Peyer's patch (tissue), 4 donors: ENCODE data around the gene TMEM51. TPM values are rescaled to one million over a fixed set of nuclear protein-coding genes. Genes with fewer than 3 reads are reported as not detected.

Experiments used
- DNase-seq, 3 donors: peaks; one replicate each; pipeline ENCODE4 v3.0.0-alpha.2; 2017 to 2019
- H3K27ac ChIP-seq, 4 donors: fragments of 200-600 bp; sonication (generic); one replicate each; pipeline ENCODE4 v1.5.1; 2016 to 2019
- H3K27me3 ChIP-seq, 2 donors: fragments of 200-600 bp; sonication (generic); one replicate each; pipeline ENCODE4 v1.5.1; 2019
- H3K36me3 ChIP-seq, 3 donors: fragments of 200-600 bp; sonication (generic); one replicate each; pipeline ENCODE4 v1.5.1; 2016 to 2019
- H3K4me1 ChIP-seq, 4 donors: fragments of 200-600 bp; sonication (generic); one replicate each; pipeline ENCODE4 v1.5.1; 2016 to 2019
- H3K4me3 ChIP-seq, 4 donors: fragments of 200-600 bp; sonication (generic); 1 replicate in 3 of 4; 2 replicates in 1 of 4; pipeline ENCODE4 v1.5.1; 2016 to 2019; ENCODE audit warnings: mild to moderate bottlenecking in 1 of 4
- H3K9me3 ChIP-seq, 4 donors: fragments of 200-600 bp; sonication (generic); one replicate each; pipeline ENCODE4 v1.5.1; 2016 to 2019; ENCODE audit warnings: mild to moderate bottlenecking in 1 of 4
- POLR2A ChIP-seq, 2 donors: fragments of 450-650 bp; IDR thresholded peaks; one replicate each; pipeline ENCODE4 v1.5.1; 2017; ENCODE audit warnings: antibody characterized with exemption in 2 of 2, mild to moderate bottlenecking in 2 of 2, moderate library complexity in 2 of 2
- total RNA-seq, 4 donors: library from RNA; depleted of rRNA; stranded (reverse); fragments of >200 nt; gene quantifications; one replicate each; pipeline ENCODE4 v1.1.0, GENCODE V29; 2016
- TF ChIP-seq, protein P1 (sequence below), 6 experiments: fragments of 450-650 bp in 4 of 6; fragments of 200-600 bp in 2 of 6; sonication (generic) in 1 of 6; IDR thresholded peaks; one replicate each; pipeline ENCODE4 v1.5.1; 2017 to 2019; ENCODE audit warnings: antibody characterized with exemption in 6 of 6, mild to moderate bottlenecking in 3 of 6, moderate library complexity in 1 of 6

Gene TMEM51
- total RNA-seq, 4 donors from 2014 or later = 3.3 to 31.0 (median 20.6) TPM

DNA sequence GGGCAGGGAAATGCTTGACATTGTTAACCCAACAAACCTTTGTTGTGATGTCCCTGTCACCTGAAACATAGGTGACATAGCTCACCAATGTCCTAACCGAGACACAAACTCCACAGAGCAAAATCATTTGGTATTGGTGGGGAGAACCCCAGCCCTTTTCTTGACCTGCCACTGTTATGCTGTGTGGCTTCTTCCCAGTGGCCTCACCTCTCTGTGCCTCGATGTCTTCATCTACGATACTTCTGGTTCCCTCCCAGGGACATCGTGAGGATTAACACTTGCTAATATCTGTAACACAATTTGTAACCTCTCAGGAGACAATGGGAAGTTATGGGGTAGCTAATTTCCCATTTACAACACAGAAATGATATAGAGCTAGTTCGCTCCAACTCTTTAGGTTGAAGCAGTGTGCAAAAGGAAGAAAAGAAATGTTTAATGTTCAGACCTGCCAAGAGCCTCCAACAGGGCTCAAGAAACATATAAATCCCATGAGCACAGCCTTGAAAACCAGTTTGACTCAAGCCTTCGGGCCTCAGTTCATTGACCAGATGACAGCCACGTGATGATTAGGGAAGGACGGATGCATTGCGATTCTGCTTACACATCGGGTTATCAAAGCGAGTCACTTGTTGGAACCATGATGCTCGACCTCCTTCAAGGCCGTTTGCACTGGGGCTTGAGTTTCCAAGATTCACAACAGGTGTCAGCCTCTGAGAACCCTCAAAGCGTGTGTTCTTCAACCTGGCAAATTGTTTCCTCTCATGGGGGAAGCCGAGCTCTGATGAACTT is 37.8 kb upstream of the TMEM51 start:
- DNase-seq = no peak
- no peaks in the 10 kb centered on the region for H3K4me1 ChIP-seq
- H3K9me3 ChIP-seq = no peaks in the 10 kb centered on the region

DNA sequence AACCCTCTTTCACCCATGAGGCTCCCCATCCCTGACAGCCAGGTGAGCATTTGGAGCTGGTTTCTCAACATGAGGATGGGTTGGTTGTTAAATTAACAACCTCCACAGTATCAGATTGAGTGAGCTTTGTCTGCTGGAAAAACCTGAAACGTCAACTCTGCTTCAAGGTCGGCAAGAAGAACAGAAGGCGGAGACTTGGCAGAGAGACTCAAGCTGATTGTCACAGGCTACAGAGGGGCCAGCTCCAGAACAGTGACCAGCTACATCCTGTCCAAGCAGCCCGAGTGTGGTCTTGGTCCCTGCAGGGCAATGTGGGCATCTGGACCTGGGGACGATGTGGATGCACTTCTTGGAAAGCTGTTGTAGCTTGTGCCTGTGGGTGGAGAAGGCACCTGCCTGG is 36.6 kb upstream of the TMEM51 start:
- H3K27ac ChIP-seq = no peak overlapping the region
- DNase-seq = no peak

More for the DNA sequence above, 37.8 kb upstream of the TMEM51 start:
- Histone ChIP-seq H3K36me3 (no peaks in the 10 kb centered on the region), H3K27ac (no peak overlapping the region), H3K4me3 (no peak overlapping the region), H3K27me3 (no peaks in the 10 kb centered on the region)
- TF ChIP-seq POLR2A (IDR thresholded peaks at IDR 0.05) = no peak
- TF ChIP-seq, protein P1, sequence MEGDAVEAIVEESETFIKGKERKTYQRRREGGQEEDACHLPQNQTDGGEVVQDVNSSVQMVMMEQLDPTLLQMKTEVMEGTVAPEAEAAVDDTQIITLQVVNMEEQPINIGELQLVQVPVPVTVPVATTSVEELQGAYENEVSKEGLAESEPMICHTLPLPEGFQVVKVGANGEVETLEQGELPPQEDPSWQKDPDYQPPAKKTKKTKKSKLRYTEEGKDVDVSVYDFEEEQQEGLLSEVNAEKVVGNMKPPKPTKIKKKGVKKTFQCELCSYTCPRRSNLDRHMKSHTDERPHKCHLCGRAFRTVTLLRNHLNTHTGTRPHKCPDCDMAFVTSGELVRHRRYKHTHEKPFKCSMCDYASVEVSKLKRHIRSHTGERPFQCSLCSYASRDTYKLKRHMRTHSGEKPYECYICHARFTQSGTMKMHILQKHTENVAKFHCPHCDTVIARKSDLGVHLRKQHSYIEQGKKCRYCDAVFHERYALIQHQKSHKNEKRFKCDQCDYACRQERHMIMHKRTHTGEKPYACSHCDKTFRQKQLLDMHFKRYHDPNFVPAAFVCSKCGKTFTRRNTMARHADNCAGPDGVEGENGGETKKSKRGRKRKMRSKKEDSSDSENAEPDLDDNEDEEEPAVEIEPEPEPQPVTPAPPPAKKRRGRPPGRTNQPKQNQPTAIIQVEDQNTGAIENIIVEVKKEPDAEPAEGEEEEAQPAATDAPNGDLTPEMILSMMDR (IDR thresholded peaks at IDR 0.05) = no peak

DNA sequence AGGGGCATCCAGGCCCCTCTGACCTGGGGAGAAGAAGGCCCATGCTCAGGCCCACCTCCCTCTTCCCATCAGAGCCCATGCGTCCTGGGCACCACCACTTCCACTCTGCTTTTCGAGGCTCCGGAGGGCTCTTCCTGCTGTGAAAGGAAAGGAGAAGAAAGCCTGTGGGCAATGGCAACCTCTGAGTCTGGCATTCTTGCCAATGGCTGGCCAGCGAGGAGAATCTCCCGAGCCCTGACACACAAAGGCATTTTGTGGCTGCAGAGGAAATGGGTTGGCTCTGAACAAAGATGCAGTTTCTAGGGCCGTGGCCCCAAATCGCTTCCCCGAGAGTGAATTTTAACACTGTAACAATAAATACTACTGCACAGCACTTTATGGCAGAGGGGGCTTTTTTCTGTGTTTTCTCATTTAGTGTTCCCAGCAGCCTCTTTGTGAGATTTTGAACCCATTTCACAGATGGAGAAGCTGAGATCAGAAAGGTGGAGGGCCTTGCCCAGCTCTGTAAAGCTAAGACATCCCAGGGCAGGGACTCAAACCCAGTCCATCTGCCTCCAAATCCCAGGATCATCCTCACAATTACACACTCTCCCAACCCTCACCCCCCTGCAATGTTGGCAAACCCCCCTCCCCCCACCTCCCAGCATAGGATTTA is 35.7 kb upstream of the TMEM51 start:
- H3K27ac ChIP-seq = no peak overlapping the region
- no peaks in the 10 kb centered on the region for H3K9me3 ChIP-seq
- H3K36me3 ChIP-seq = no peaks in the 10 kb centered on the region
- no peak for TF ChIP-seq POLR2A (IDR thresholded peaks at IDR 0.05)
- TF ChIP-seq, protein P1 (IDR thresholded peaks at IDR 0.05) = no peak
- no peak overlapping the region for H3K4me3 ChIP-seq
- no peaks in the 10 kb centered on the region for H3K4me1 ChIP-seq
- no peak for DNase-seq
- no peaks in the 10 kb centered on the region for H3K27me3 ChIP-seq

More for the DNA sequence above, 36.6 kb upstream of the TMEM51 start:
- Histone ChIP-seq H3K27me3 (no peaks in the 10 kb centered on the region), H3K36me3 (no peaks in the 10 kb centered on the region), H3K9me3 (no peaks in the 10 kb centered on the region), H3K4me1 (no peaks in the 10 kb centered on the region), H3K4me3 (no peak overlapping the region)
- TF ChIP-seq, protein P1 (IDR thresholded peaks at IDR 0.05) = no peak
- no peak for TF ChIP-seq POLR2A (IDR thresholded peaks at IDR 0.05)

DNA sequence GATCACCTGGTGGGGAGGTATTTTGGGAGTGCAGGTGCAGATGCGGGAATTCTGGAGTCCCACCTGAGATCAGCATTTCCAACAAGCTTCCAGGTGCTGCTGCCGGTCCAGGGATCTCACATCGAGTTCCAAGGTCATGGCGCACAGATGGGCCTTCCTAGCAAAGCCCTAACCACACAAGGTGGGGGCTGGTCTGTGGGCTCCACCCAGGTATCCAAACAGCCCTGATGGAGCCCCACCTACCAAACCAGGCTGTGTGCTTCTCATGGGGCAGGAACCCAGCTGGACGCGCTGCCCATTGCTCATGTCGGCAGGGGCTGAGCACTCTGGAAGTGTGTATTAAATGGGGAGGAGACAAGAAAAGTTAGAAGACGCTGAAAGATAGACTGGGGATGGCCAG is 35.0 kb upstream of the TMEM51 start:
- Histone ChIP-seq H3K4me3 (no peak overlapping the region), H3K9me3 (no peaks in the 10 kb centered on the region), H3K36me3 (no peaks in the 10 kb centered on the region), H3K27ac (no peak overlapping the region), H3K27me3 (no peaks in the 10 kb centered on the region), H3K4me1 (no peaks in the 10 kb centered on the region)
- TF ChIP-seq POLR2A (IDR thresholded peaks at IDR 0.05) = no peak
- TF ChIP-seq, protein P1 (IDR thresholded peaks at IDR 0.05) = no peak
- DNase-seq = no peak

DNA sequence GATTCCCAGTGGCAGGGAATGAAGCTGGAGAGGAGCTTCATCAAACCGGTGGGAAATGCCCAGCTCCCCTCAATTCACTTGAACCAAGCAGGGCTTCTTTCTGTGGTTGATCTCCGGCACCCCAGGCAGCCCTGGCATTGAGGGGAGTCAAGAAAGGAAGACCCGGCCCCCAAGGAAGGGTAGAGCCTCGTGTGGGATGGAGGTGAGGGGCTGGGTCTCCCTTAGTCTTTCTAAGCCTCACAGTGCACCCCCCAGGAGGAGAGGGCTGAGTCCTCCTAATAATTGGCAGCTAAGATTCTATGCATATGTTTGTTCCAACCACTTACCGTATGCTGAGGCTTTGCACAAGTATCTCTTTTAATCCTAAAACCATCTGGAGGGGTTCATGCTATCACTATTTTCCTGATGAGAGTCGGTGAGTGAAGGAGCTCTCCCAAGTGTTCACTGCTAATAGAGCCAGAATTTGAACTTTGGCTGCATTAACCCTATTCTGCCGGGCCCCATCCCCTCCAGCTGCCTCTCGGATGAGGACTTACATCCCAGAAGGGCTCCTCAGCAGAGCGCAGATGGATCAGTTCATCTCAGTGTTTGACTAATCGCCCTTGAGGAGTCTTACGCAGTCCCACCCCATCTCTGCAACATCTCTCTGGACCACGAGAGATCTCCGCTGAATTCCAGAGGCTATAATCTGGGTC is 33.1 kb upstream of the TMEM51 start:
- H3K4me1 ChIP-seq = no peaks in the 10 kb centered on the region
- H3K27me3 ChIP-seq = no peaks in the 10 kb centered on the region
- H3K9me3 ChIP-seq = no peaks in the 10 kb centered on the region
- TF ChIP-seq, protein P1 (IDR thresholded peaks at IDR 0.05) = no peak
- TF ChIP-seq POLR2A (IDR thresholded peaks at IDR 0.05) = no peak
- no peak overlapping the region for H3K27ac ChIP-seq
- no peaks in the 10 kb centered on the region for H3K36me3 ChIP-seq
- no peak overlapping the region for H3K4me3 ChIP-seq
- no peak for DNase-seq
